ENCODE data around the gene SEPTIN10. TPM values are rescaled to one million over a fixed set of nuclear protein-coding genes. Genes with fewer than 3 reads are reported as not detected.
"Not testable (repeated sequence)": the region's sequence is repeated elsewhere in the genome, so short reads cannot be mapped to it uniquely, and the experiment has no call there.

Gene SEPTIN10
- total RNA-seq, 1 donor from 2014 or later = 149 TPM

DNA sequence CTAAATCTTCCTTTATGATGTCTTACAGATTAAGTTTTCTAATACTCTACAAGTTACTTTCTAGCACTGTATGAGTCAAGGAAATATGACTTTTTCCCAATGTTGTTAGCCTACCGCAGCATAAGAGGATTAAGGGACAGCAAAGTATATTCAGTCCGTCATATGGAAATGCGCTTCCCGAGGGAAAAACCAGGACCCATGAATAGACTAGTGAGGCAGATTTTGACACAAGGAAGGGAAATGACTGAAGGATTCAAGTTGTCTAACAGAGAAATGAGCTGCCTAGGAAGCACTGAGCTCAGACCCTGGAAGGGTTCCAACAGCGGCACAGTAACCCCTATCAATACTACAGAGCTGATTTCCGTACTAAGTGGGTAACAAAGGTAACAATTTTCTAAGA lies 12.0 kb downstream of the SEPTIN10 start:
- DNase-seq = peak; percentile 83

DNA sequence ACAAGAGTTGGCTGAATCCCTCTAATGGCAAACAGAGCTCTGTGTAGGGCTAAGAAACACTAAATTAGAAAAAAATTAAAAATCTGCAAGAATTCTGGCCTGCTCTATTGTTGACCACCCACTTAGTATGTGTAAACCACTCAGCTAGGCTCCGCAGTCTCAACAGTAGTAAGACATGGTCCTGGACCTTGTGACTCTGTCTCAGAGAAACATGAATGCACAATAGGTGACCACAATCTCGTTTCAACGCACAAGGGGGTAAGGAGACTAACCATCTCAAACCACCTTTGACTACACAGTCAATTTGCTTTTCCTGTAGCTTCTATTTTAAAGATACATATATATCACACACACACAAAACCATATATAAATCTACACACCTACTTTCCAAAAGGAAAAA lies 16.5 kb downstream of the SEPTIN10 start:
- no peak for DNase-seq

DNA sequence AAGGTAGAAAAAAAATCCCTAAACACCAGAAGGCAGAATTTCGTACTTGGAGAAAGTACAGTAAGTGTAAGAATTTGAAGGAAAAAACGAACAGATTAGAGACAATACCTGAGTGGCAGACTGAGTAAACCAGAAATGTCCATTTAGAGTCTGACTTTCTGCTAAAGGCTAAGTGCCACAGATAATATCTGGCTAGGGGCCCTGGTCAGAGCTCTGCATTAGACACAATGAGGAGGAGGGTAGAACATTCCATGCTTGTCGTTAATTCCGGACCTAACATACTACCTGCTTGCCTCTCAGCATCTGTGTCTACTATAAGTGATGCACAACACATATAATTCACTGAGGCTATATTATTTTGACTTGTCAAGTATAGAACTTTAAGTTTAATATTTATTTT lies 18.1 kb downstream of the SEPTIN10 start:
- DNase-seq = no peak

DNA sequence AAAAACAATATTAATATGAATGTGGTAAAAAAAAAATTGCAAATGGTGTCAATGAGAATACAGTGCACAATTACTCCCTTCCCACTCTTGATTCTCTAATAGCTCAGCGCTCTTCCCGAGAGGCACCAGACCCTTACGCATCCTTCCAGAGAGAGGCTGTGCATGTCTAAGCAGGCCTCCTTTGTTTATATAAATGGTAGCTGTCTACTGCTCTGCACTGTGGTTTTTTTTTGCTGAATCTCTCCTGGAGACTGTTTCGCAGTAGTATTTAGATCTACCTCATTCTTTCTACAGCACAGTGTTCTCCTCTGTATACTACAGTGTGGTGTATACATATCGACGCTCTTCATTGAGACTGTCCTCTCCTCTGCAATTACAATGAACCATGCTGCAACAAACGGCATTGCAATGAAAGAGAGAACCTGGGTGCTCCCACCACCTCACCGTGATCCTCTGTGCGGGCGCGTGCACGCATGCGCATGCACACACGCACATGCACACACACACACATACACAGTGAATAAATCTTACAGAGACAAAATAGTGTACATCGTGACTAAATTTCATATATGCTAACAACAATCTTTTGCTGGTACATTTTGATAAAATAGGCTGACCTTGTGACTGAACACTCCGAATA lies 19.4 kb downstream of the SEPTIN10 start:
- DNase-seq = no peak

DNA sequence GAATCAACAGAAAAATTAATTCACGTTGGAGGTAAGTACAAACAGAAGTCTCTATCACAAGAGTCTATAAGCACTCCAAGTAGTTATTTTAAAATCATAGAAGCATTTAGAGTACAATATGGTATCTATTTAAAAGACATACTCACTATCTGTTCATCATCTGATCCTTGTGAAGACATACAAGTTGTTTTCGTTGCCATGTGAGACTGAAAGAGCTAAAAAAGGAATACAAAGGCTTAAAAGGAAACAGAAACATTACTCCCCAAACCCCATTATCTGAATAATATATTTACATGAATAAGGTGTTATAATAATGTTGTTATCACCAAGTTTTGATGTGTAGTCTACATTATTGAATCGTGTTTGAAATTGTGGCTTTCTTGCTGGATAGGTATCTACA lies 20.9 kb downstream of the SEPTIN10 start:
- no peak for DNase-seq

DNA sequence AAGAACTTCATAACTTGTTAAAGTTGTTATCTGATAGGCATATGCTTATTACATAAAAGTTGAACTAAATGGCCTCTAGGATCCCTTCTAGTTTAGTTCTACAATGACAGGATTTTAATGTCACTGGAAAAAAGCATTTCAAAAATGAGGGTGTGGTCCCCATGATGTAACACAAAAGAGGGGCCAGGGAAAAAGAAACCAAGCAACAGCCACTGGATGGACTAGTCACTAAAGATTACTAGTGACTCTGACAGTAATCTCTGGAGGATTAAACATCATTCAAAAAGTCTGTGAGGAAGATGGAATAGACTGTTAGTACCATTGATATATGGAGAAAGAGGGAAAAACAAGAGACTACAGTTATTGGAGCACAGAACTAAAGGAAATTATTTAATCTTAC lies 22.6 kb downstream of the SEPTIN10 start:
- no peak for DNase-seq

DNA sequence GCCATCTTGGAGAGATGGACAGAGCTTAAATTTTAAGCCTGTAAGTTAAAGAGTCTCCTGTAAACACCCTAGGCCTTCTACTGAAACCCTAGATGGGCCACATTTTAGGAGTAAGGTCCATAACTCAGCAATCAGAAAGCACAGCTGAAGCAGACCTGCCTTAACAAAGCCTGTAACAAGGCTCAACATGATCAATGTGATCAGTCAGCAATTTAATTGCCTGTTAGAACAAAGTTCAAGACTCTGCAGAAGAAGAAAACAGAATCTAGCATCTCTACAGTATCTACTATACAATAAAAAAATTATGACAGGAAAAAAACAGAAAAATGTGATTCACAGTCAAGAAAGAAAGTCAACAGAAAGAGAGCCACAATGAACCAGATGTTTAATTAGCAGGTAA lies 27.1 kb downstream of the SEPTIN10 start:
- no peak for DNase-seq

DNA sequence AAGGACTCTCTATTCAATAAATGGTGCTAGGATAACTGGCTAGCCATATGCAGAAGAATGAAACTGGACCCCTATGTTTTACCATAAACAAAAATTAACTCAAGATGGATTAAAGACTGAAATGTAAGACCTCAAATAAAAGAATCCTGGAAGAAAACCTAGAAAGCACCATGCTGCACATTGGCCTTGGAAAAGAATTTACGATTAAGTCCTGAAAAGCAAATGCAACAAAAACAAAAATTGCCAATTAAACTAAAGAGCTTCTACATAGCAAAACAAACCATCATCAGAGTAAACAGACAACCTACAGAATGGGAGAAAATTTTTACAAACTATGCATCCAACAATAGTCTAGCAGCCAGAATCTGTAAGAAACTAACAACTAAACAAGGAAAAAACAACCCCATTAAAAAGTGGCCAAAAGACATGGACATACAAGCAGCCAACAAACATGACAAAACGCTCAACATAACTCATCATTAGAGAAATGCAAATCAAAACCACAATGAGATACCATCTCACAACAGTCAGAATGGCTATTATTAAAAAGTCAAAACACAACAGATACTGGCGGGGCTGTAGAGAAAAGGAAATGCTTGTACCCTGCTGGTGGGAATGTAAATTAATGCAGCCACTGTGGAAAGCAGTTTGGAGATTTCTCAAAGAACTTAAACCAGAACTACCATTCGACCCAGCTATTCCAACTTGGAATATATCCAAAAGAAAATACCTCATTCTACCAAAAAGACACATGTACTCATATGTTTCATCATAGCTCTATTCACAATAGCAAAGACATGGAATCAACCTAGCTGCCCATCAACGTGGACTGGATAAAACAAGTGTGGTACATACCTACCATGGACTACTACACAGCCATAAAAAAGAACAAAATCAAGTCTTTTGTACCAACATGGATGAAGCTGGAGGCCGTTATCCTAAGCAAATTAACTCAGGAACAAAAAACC lies 30.6 kb downstream of the SEPTIN10 start:
- DNase-seq = no peak

DNA sequence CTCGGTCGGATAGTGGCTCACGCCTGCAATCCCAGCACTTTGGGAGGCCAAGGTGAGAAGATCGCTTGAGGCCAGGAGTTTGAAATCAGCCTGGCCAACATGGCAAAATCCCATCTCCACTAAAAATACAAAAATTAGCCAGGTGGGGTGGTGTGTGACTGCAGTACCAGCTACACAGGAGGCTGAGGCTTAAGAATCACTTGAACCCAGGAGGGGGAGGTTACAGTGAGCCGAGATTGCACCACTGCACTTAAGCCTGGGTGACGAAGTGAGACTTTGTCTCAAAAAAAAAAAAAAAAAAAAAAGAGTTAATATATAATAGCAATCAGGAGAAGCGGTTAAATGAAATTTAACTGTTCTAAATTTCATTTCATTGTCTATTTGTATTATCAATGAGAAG lies 36.1 kb downstream of the SEPTIN10 start:
- DNase-seq = not testable (repeated sequence)

DNA sequence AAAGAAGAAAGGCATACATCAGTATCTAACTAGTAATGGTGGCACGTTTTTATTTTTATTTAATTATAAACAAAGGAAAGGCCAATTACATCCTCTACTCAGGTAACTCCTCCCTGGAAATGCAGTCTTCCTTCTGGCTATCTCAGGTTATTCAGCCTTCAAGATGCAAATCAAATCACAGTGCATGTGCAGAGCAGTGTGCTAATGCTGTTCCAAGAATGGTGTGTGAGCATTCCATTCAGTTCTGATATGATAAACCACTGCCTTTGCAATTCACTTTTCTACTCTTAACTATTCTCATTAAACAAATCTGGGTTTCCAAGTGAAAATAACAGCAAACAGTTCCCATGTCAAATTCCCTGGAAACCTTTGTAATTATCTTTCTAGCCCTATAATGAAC lies 38.4 kb downstream of the SEPTIN10 start:
- no peak for DNase-seq

DNA sequence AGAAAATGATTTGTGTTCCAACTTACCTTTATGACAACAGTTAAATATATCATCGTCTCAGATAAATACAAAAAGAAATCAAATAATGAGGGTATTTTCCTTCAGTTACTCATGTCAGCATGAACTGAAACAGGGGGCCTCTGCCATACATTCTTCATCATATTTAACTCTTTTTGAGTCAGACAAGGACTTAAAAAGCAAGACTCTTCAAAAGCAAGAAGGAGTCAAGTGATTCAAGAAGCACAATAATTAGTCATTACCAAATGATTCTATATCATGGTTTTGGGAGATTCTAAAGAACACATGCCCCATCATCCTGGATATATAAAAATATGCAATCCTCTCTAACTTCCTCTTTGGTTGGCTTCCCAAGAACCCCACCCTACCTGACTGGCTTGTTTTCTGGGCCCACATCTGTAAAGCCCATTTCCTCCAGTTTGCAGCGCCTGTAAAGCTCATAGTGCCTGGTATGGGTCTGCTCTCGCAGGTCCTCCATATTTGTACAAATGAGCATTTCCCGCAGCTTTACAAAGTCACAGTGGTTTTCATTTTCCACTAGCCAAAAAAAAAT lies 49.7 kb downstream of the SEPTIN10 start:
- DNase-seq = no peak

DNA sequence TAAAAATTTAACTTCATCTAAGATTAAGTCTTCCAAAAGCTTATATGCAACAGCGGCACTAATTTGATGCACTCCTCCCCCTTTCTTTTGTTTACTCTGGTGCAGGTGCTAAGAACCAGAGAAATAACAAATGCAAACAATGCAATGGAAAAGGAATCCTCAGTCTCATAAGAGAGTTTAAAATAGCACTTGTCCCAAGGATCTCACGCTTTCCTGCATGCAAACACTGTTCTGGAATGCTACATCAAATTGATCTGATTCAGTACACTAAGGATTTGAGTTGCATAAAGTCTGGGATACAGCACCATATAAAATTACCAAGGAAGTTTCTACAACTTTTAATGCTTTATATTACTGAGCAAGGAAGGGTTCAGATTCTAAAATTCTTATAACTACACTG lies 50.5 kb downstream of the SEPTIN10 start:
- DNase-seq = peak; percentile 25

DNA sequence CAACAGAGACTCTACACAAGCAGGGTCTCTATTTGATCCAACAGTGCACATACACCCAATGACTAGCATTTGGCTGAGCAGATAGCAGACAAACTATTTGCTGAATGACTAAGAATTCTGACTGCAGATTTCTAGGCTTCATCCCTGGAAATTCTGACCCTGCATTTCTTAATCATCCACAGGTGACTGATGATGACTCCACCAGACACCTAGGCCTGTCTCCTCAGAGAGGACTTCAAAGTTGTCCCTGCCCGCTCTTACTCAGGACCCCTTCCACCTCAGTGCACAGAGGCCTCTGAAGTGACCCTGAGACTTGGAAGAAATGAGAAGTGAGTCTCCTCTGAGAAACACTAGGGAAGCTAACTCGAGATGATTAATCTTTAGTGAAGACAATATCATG lies 51.3 kb downstream of the SEPTIN10 start:
- DNase-seq = no peak

DNA sequence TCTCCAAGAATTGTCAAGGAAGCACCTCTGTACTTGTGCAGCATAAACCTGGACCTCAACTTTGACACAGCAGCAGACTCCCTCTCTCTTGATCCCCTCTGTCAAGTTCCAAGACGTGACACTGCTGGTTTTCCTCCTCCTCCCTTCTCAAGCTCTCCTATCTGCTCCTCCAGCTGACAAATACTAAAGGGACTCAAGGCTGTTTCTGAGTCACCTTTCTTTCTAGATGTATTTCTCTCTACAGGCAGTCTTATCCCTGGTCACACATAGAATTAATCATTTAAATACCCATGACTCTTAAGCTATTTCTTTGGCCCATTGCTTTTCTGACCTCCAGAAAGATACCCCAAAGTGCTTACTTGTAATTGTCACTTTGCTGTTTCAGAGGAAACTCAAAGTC lies 53.5 kb downstream of the SEPTIN10 start:
- DNase-seq = peak; percentile 46

DNA sequence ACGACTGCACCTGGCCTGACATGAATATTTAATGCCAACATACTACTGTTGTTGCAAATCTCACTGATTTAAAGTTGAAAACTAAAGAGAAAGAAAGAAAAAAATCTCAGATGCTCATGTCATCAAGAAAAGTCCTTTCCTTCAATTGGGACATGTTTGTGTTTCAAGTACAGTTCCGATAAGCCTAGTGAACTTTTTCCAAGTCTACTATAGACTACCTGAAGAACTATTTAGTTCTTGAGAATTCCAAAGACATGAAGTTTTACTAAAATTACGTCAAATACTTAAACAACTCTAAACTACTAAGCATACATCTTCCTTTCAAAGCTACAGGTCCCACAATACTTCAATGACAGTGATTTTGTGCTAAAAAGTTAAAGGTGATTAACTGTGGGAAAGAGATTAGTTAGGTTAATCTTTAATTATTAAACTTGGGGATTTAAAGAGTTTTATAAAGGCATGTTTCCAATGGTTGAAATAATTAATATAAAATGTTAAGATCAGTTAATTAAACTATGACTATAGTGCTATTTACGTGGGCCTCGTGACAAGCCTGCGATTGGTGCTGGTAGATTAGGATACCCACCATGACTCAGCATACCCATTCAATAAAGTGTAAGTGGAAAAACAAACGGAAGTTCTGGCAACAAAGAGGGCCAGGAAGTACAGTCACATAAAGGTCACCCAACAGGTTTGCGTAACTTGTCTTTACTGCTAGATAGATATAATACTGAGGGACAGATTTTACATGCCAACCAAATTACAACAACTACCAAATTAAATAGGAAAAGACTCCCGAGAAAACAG lies 55.5 kb downstream of the SEPTIN10 start:
- DNase-seq = peak; percentile 97

DNA sequence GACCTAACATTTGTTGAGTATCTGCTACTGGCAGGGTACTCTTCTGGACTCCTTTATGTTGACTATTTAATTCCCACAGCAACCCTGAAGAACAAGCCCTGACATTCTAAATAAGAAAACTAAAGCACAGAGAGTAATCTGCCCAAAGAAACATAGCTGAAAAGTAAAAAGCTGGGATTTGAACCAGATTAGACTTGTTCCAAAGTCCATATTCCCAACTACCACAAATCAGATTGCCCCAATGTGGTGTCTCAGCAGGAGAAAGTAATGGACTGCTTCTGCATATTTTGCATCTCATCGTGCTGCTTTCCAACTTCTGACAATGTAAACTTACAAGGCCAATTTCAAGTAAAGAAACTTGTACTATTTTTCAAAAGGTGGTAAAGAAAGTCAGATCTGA lies 56.5 kb downstream of the SEPTIN10 start:
- DNase-seq = no peak

DNA sequence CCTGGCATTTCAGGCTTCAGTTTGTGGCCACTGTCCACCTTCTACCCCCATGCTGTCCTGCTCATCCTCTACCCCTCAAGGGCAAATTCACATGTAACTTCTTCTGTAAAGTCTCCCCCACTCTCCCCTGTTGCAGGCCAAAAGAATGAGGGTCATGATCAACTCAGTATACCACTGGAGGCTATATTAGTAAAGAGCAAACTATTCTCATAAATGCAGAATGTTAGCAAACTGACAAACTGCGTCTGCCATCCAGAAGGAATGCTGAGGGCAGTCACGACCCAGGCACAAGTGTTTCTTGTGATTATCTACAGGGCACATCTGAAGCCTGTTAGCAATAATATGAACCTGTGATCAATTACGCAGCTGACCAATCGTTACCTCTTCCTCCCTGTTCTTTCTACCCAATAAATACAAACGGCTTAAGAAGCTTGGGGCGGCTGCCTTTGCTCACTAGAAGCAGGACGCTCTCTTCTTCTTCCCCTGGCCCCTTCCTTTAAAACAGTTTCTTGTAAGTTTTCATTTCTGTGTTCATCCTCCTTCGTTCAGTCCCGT lies 58.3 kb downstream of the SEPTIN10 start:
- no peak for DNase-seq

DNA sequence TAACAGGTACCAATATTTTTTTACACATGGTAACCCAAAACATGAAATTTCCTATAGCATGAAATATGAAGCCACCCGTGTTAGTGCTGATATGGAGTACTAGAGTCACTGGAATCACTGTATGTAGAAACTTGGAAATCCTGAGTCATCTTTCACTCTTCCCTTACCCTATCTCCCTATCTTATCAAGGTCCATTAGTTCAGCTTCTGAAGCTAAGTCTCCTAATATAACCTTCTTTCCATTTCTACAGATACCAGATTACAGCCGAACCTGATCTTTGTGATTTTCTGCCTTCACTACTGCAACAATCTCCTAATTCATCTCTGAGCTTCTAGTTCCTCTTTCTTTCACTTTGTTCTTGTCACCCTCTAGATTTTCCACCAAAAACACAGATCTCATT lies 59.0 kb downstream of the SEPTIN10 start:
- no peak for DNase-seq

DNA sequence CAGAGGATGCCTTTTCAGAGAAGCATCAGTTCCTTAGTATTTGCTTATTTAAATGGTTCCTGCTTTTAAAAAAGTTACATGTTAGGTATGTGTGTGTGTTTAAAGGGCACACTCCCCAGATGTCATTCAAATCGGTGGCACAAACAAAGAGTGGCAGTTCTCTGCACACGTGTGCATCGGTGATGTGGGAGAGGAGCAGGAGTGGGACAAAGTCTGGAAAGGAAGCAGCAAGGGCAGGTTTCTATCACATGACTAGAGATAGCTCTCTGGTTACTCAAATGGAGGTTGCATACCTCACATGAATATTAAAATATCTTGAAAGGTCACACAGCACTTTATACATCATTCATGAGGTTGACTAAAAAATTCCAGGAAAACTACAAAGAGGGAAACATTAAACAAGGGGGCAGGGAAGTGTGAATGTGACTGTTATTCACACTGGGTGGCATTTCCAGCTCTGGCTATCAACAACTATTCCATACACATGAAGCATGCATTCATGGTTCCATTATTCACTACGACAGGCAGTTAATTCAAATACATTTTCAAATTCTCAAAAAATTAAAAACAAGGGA lies 64.7 kb downstream of the SEPTIN10 start:
- no peak for DNase-seq

DNA sequence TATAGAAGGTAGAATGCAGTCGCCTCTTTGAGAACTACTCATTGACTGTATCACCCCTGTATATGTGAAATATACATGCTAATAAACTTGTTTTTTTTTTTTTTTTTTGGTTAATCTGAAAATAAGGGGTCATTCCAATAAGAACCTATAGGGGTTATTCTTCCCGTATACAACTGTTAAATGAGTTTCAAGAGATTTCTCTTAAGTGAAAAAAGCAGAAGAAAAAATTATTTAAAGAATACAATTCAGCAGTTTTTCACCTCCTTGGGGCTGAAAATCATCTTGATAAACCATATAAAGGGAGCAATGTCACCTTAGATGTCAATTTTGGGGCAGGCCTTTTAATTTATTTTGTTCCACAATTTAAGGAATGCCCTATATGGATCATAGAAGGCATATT lies 66.5 kb downstream of the SEPTIN10 start:
- no peak for DNase-seq

DNA sequence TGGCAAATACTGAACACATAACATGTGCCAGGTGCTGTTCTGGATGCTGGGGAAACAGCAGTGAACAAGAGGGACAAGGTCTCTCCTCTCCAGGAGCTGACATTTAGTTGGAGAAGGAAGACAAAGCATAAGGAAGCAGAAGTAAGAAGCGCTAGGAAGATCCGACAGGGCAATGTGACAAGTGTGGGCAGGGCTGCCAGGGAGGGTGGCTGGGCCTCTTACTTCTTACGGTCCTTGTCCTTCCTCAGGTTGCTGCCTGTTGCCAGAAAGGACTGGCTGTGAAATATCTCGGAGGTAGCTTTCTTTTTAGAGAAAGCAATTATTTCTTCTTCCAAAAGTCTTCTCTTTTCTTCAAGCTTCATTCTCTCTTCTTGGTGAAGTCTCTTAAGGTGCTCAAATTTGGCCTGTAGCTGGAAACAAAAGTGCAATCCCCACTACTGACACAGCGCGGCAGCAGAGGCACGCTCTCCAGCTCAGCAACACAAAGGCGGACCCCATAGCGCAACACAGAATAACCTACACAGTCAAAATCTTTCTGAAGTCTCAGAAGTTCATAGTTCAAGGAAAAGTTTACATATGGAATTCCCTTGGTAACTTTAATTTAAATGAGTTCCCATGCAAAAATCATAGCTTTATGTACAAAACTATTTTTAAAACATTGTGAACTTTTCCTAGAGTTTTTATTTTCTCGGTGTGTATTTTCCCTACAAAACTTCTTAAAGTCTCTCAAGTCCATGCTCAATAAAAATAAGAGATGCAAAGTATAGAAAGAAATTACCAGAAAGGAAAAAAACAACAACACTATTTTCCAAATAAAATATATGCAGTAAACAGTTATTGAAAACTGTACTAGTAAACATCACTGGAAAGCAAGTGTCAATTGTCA lies 67.7 kb downstream of the SEPTIN10 start:
- peak; percentile 86 for DNase-seq
